Brain pericyte (primary cell): ENCODE results near the gene MCF2.

Source experiments
- DNase-seq: peaks from one replicate; pipeline ENCODE4 v3.0.0-alpha.2; 2012; ENCODE audit warnings: low read depth, low spot score

MCF2 gene

GRCh38 chrX:139600105-139600504 is 107.9 kb downstream of the MCF2 start:
- no peak for DNase-seq

DNA sequence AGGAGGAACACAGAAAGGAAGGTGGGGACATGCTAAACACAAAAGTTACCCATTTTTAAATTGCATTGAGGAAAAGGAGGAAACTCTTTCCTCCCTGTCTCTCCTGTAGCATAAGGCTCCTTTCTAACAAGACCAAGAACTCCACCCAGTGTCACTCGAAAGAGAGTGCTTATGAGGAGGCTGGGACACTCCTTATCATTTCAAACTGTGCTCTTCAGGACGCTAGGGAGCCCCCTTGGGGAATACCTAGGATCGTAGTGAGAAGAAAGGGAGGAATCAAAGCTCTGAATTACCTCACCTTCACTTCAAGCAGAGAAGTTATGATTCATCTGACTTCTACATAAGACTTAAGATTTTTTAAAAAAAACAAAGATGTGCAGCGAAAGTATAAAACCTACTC is 111.9 kb downstream of the MCF2 start:
- DNase-seq: no peak

DNA sequence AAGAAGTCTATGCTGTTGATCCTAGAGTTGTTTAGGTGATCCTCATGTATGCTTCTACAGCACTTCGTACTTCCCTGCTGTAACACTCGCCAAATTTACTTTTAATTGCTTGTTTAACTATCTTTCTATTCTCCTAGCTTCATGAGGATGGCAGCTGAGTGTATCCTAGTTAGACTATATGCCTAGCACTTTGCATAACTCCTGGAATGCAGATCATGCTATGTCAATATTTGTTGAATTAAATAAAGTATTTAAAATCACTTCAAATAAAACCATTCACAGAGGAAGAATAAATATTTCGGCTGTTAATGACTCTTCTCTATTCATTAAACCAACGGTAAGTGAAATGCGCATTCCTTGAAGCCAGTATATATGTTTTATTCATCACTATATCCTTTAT is 122.4 kb downstream of the MCF2 start:
- no peak for DNase-seq

- DNase-seq: no peak
These were observed 126.9 kb downstream of the MCF2 start for GRCh38 chrX:139581068-139581467.

DNA sequence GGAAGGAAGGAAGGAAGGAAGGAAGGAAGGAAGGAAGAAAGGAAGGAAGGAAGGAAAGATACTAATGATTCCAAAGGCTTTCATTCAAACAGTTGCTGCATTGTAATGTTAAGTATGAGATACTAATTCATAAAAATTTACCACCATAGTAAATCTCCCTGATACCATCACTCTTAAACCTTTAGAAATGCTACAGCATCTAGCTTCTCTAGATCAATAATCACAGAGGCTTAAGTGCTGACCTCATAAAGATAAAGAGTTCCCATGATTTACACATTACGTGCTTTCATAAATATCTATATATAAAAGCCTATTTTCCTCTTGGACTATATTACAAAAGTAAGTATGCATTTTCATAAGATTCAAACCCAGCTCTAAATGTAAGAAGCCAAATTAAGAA is 141.0 kb downstream of the MCF2 start:
- no peak for DNase-seq

- DNase-seq: no peak
These were observed 144.7 kb downstream of the MCF2 start for GRCh38 chrX:139563251-139563650.

- DNase-seq: no peak
These were observed 147.7 kb downstream of the MCF2 start for GRCh38 chrX:139560221-139560620.

- DNase-seq: no peak
These were observed 148.5 kb downstream of the MCF2 start for GRCh38 chrX:139559383-139560042.

GRCh38 chrX:139554991-139555675 is 152.8 kb downstream of the MCF2 start:
- no peak for DNase-seq

GRCh38 chrX:139554376-139554775 is 153.6 kb downstream of the MCF2 start:
- no peak for DNase-seq

GRCh38 chrX:139544591-139544990 is 163.4 kb downstream of the MCF2 start:
- no peak for DNase-seq

GRCh38 chrX:139543920-139544319 is 164.0 kb downstream of the MCF2 start:
- no peak for DNase-seq

GRCh38 chrX:139542652-139543051 is 165.3 kb downstream of the MCF2 start:
- DNase-seq: no peak

DNA sequence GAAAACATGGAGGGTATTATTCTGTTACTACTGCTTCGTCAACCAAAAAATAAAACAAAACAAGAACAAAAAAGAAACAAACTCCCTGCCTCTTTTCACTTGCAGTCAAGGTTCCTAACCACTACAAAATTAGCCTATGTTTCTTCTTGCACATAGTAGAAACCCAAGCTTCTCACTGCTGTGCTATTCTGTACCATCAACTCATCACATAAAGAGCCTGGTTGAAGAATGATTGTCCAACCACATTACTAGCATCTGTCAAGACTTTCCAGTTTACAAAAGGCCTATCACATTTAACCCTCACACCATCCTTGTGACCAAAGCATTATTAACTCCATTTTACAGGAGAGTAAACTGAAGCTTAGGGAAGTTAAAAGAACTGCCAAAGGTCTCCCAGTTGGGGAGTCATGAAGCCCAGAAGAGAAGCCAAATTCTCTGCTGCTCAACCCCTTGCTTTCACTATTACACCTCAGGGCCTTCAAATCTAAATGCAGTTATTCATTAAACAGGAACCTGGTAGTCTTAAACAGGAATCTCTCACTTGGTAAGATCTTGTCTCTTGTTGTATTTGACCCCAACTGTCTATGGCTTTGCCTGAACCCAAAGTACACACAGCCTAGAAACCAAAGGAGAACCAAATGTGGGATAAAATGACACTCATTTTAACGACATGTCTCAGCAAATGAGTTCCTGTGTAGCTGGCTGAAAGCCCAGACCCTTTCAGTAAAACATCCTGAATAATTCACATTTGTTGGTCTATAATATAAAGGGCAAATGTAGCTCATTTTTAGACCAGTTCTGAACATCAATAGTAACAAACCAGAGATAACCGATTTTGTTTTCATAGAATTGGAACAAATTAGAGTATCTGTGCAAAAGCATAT is 168.8 kb downstream of the MCF2 start:
- DNase-seq: no peak

DNA sequence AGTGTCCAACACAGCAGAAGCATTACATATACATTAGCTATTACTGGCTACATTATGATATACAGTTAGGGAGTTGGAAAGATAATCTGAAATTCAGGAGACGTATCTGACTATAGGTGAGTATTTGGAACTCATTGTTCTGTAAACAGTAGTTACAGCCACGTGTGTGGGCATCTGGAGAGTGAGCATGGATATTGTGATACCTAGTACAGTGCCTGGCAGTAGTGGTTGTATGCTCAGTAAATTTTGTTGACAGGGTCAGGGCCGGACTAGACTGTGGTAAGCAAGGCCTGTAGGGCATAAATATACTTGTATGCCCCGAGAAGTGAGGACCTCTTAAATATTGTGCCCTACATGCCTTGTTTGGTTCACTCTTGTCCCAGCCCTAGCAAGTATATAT is 174.5 kb downstream of the MCF2 start:
- no peak for DNase-seq

GRCh38 chrX:139532834-139533233 is 175.1 kb downstream of the MCF2 start:
- no peak for DNase-seq
